Small intestine (tissue), 7 donors: ENCODE measurements around the gene CAMKMT. TPM values are rescaled to one million over a fixed set of nuclear protein-coding genes. Genes with fewer than 3 reads are reported as not detected.

Source experiments
- DNase-seq, 2 donors: peaks; one replicate each; pipeline versions ENCODE4 v3.0.0 to v3.0.0-alpha.2; 2013
- FAIRE-seq: peaks from 2 replicates; lab custom pipeline; 2012; peaks lifted over from hg19 to GRCh38; lab: Jason Lieb, UNC
- H3K27ac ChIP-seq, 3 donors: one replicate each; pipeline ENCODE4 v1.5.1; 2013; ENCODE audit warnings: low read length in 2 of 3, mild to moderate bottlenecking in 2 of 3, control low read depth in 1 of 3, inconsistent platforms in 1 of 3, low read depth in 1 of 3, moderate library complexity in 1 of 3
- H3K27me3 ChIP-seq, 3 donors: one replicate each; pipeline ENCODE4 v1.6.1; 2013; ENCODE audit warnings: low read length in 3 of 3, inconsistent platforms in 1 of 3; ENCODE audit not compliant: control insufficient read depth in 3 of 3, insufficient read depth in 3 of 3
- H3K36me3 ChIP-seq, 3 donors: one replicate each; pipeline ENCODE4 v1.6.1; 2013; ENCODE audit warnings: low read length in 3 of 3, inconsistent platforms in 1 of 3, low read depth in 1 of 3, mild to moderate bottlenecking in 1 of 3, moderate library complexity in 1 of 3; ENCODE audit not compliant: control insufficient read depth in 3 of 3, insufficient read depth in 2 of 3
- H3K4me1 ChIP-seq, 3 donors: one replicate each; pipeline ENCODE4 v1.6.1; 2013; ENCODE audit warnings: low read length in 2 of 3, inconsistent platforms in 1 of 3, low read depth in 1 of 3, mild to moderate bottlenecking in 1 of 3, moderate library complexity in 1 of 3; ENCODE audit not compliant: control insufficient read depth in 3 of 3, insufficient read depth in 2 of 3
- H3K4me3 ChIP-seq, 3 donors: one replicate each; pipeline ENCODE4 v1.5.1; 2013; ENCODE audit warnings: low read length in 3 of 3, control low read depth in 1 of 3, inconsistent platforms in 1 of 3, low read depth in 1 of 3, mild to moderate bottlenecking in 1 of 3, moderate library complexity in 1 of 3
- H3K9me3 ChIP-seq, 2 donors: one replicate each; pipeline ENCODE4 v1.6.1; 2013; ENCODE audit warnings: low read depth in 1 of 2, low read length in 1 of 2; ENCODE audit not compliant: control insufficient read depth in 2 of 2, insufficient read depth in 1 of 2
- WGBS, 3 donors: extraction: QIAGEN DNeasy Blood & Tissue Kit; methylation state at CpG; one replicate each; pipeline ENCODE4 v1.1.7; 2013; 5-methylcytosine and 5-hydroxymethylcytosine counted together
- polyA plus RNA-seq, 4 donors: library from polyadenylated mRNA; stranded (reverse) in 3 of 4; unstranded in 1 of 4; fragments of 200-250 nt in 3 of 4; fragments of 120-200 nt in 1 of 4; gene quantifications; one replicate each; pipeline versions ENCODE4 v1.2.1 to v1.2.3, GENCODE V29; 2013
- donor health status: healthy with polysubstance abuse.
- donor health status: control.
- donor health status: control.
- donor health status: Bipolar disorder and iron deficiency.
- donor health status: healthy.

CAMKMT gene
- polyA plus RNA-seq, 4 donors = 3.5 to 9.6 (median 6.9) TPM

DNA sequence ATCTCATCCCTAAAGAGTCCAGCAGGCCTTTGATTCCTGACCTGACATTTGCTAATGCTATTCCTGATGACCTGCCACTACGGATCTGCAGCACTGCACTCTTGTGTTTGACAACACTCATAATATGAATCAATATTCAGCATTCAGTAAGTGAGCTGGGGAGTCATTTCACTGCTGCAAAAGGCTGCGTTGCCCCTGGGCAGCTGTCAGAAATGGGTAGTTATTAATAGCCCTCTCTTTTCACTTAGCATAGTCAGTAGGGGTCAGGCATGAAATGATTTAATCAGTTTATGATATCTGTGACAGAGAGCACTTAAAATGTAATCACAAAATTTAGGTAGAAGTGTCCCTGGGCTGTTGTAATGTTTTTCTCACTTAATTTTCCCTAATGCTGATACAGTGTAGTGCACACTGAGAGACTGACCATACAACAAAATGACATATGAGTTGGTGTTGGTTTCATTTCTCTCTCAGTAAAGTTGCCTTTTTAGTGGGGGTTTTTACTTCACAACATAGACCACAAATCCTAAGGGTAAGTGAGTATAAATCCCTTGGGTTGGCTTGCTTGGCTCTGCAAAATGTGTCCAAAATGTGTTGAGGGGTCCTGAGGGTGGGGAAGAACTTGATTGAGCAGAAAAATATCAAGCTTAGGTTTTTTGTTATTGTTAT lies 184.8 kb downstream of the CAMKMT start:
- no peaks in the 10 kb centered on the region for H3K9me3 ChIP-seq
- no peak for FAIRE-seq
- no peak for DNase-seq
- H3K4me3 ChIP-seq = no peak overlapping the region
- H3K4me1 ChIP-seq = no peaks in the 10 kb centered on the region
- H3K27me3 ChIP-seq = no peaks in the 10 kb centered on the region
- H3K36me3 ChIP-seq = no peaks in the 10 kb centered on the region
- 77 to 98% (median 83%) methylated on average over 2 of the region's 2 CpGs for WGBS, 3 donors
- no peak overlapping the region for H3K27ac ChIP-seq

DNA sequence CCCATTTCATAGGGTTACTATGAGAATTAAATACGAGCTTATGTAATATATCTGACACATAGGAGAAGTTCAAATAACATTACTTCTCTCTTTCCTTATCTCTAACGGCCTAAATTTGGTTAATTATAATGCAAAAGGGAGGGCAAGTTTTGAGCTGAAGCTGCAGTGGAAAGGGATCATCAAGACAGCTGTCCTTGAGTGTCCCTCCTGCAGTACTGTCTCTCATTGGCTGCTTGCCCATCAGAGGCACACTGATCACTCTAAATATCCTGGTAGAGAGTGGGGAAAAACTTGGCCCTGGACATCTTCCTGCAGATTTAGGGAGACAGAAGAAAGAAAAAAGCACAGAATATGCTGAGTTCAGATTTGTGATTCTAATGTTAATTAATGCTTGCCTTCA lies 186.0 kb downstream of the CAMKMT start:
- WGBS, 3 donors = 60 to 74% (median 61%) methylated on average over 2 of the region's 2 CpGs
- H3K27ac ChIP-seq = no peak overlapping the region
- no peaks in the 10 kb centered on the region for H3K4me1 ChIP-seq
- DNase-seq (no peak), FAIRE-seq (no peak)
- H3K4me3 ChIP-seq = no peak overlapping the region
- H3K9me3 ChIP-seq = no peaks in the 10 kb centered on the region
- no peaks in the 10 kb centered on the region for H3K27me3 ChIP-seq
- H3K36me3 ChIP-seq = no peaks in the 10 kb centered on the region

DNA sequence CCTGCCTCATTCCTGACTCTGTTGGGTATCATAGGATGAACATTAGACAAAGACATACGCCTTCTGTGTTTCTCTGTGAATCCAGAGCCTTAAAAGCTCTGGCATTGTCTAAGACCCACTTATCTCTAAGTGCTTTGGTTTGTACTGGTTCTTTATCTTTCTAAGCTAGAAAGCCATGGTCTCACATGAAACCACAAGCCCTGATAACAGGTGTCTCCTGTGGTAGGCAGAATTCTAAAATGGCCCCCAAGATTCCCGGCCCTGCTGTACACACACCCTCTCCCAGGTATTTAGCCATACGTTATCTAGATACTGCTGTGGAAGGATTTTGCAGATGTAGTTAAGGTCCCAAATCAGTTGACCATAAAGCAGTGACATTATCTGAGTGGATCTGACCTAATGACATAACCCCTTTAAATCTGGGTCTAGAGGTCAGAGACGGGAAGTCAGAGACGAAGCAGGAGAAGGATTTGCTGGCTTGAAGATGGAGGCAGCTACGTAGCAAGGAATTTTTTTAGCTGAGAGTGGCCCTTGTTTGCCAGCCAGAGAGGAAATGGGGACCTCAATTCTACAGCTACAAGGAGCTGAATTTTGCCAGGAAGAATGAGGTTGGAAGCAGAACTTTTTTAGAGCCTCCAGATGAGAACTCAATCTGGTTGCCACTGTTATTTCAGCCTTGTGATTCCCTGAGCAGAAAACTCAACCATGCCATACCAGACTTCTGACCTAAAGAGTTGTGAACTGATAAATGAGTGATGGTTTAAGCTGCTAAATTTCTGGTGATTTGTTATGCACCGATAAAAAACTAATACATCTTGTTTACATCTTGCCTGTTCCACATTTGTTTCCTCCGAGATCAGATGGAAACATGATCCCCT lies 186.7 kb downstream of the CAMKMT start:
- FAIRE-seq (no peak), DNase-seq (no peak)
- no peaks in the 10 kb centered on the region for H3K4me1 ChIP-seq
- H3K27me3 ChIP-seq = no peaks in the 10 kb centered on the region
- H3K4me3 ChIP-seq = no peak overlapping the region
- 87 to 96% (median 93%) methylated on average over 8 of the region's 8 CpGs for WGBS, 3 donors
- no peaks in the 10 kb centered on the region for H3K9me3 ChIP-seq
- no peak overlapping the region for H3K27ac ChIP-seq
- H3K36me3 ChIP-seq = no peaks in the 10 kb centered on the region

DNA sequence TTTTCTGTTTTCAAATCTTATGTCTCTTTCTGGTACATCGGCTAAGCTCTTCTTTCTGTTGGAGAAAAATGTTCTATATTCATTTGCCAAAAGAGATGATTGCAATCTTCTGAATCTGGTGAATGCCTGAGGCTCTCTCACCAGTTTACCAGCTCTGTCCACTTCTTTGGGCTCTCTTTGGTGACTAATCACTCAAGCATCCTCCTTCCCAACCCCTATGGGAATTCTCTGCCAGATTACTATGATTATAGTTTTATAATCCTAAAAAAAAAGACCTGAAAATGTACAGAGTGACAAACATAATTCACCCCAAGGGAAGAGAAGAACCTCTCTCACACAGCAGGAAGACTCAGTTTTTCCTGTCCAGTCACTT lies 187.3 kb downstream of the CAMKMT start:
- no peaks in the 10 kb centered on the region for H3K27me3 ChIP-seq
- no peak for DNase-seq
- H3K27ac ChIP-seq = no peak overlapping the region
- no peaks in the 10 kb centered on the region for H3K36me3 ChIP-seq
- 80 to 90% (median 85%) methylated on average over 1 of the region's 1 CpG for WGBS, 3 donors
- H3K4me1 ChIP-seq = no peaks in the 10 kb centered on the region
- no peak overlapping the region for H3K4me3 ChIP-seq
- FAIRE-seq = no peak
- H3K9me3 ChIP-seq = no peaks in the 10 kb centered on the region

DNA sequence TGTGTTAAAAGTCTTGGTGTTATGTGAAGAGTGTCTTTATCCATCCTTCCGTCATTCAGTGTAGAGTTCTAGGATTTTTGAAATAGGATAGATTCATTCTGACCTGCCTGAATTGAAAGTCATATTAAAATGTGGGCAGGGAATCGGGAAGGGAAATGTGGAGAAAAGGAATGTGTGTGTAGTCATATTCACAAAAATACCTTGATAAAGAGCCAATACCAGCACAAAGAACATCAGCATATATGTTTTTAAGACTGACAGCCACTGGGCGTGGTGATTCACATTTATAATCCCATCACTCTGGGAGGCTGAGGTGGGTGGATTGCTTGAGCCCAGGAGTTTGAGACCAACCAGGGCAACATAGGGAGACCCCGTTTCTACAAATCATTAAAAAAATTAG lies 188.1 kb downstream of the CAMKMT start:
- Histone ChIP-seq H3K27ac (no peak overlapping the region), H3K36me3 (no peaks in the 10 kb centered on the region), H3K27me3 (no peaks in the 10 kb centered on the region), H3K9me3 (no peaks in the 10 kb centered on the region), H3K4me3 (no peak overlapping the region), H3K4me1 (no peaks in the 10 kb centered on the region)
- WGBS, 3 donors = 92 to 97% (median 96%) methylated on average over 4 of the region's 4 CpGs
- no peak for DNase-seq
- no peak for FAIRE-seq

DNA sequence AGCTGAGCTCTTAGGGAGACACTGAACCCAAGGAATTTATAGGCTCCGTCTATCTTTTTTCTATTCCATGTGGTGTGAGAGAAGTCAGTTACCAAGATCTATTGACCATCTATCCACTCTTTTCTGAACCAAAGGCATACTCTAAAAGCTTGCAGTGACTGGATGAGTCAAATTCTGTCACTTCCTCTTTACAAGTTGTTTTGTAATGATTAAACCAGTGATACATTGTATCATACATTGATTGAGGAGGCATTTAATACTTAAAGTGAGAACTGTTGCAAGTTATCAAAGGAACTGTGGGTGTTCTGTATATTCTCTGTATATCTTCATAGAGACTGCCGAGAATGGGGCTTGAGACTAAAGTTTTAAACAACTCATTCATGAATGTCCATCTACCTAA lies 188.8 kb downstream of the CAMKMT start:
- FAIRE-seq (no peak), DNase-seq (no peak)
- Histone ChIP-seq H3K9me3 (no peaks in the 10 kb centered on the region), H3K4me1 (no peaks in the 10 kb centered on the region), H3K36me3 (no peaks in the 10 kb centered on the region), H3K27ac (no peak overlapping the region), H3K4me3 (no peak overlapping the region), H3K27me3 (no peaks in the 10 kb centered on the region)
- WGBS, 3 donors = 88 to 97% (median 92%) methylated on average over 2 of the region's 2 CpGs

DNA sequence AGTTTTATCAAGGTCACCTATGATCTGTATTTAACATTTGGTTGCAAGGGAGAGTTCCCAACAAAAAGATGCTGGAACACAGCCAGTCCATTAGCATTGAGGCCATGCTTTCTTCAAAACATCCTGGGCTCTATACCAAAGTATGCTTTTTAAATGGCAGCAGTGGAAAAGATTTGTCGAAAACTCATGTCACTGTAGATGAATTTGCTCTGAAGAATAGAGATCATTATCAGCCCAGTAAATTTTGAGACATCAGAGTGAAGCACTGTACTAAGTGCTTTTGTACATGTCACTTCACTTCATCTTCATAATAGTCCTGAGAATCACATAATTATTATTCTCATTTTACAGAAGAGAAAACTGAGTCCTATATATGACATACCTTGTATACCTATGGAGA lies 189.8 kb downstream of the CAMKMT start:
- WGBS, 3 donors = 96 to 100% (median 97%) methylated on average over 1 of the region's 1 CpG
- H3K9me3 ChIP-seq = no peaks in the 10 kb centered on the region
- FAIRE-seq (no peak), DNase-seq (no peak)
- no peaks in the 10 kb centered on the region for H3K4me1 ChIP-seq
- H3K27me3 ChIP-seq = no peaks in the 10 kb centered on the region
- no peaks in the 10 kb centered on the region for H3K36me3 ChIP-seq
- no peak overlapping the region for H3K27ac ChIP-seq
- H3K4me3 ChIP-seq = no peak overlapping the region

DNA sequence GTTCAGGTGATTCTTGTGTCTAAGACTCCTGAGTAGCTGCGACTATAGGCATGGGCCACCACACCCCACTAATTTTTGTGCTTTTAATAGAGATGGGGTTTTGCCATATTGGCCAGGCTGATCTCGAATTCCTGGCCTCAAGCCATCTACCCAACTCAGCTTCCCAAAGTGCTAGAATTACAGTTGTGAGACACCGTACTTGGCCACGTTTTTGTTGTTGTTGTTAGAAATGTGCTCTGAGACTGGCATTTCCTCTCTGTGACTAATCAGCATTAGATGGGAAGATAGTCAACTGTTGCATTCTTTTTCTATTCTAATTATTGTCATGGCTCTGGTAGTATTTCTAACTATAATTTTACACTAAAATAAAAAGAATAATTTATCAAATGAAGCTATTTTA lies 191.7 kb downstream of the CAMKMT start:
- Histone ChIP-seq H3K27ac (no peak overlapping the region), H3K4me1 (no peaks in the 10 kb centered on the region), H3K4me3 (no peak overlapping the region), H3K36me3 (no peaks in the 10 kb centered on the region), H3K27me3 (no peaks in the 10 kb centered on the region), H3K9me3 (no peaks in the 10 kb centered on the region)
- WGBS, 3 donors = 83 to 95% (median 84%) methylated on average over 4 of the region's 4 CpGs
- no peak for FAIRE-seq
- DNase-seq = no peak
